WTC11 (cell line): Measurements from ENCODE around the gene SCN4A. TPM values are rescaled to one million over a fixed set of nuclear protein-coding genes. Genes with fewer than 3 reads are reported as not detected.

Experiments used
- ATAC-seq: fragments of 200-7000 bp; cut with Tn5 transposase; 2 replicates; pipeline ENCODE4 v1.10.0; 2021; ENCODE audit warnings: mild to moderate bottlenecking, moderate library complexity
- CTCF ChIA-PET: fragments of 300-600 bp; sonication (Branson Sonifier 250); formaldehyde crosslinking; loops from one replicate; lab custom pipeline; 2021; ENCODE audit warnings: antibody characterized with exemption; lab: Charles Lee
- POLR2A ChIA-PET: fragments of 350-600 bp; sonication (Branson Sonifier 250); formaldehyde crosslinking; loops from one replicate; lab custom pipeline; 2021; ENCODE audit warnings: antibody characterized with exemption; lab: Charles Lee
- DNase-seq: peaks from one replicate; pipeline ENCODE4 v3.0.0; 2021; ENCODE audit warnings: low spot score
- H3K27ac Mint-ChIP-seq: 2 replicates; pipeline ENCODE4 v1.8.0; 2021; ENCODE audit warnings: mixed read lengths
- H3K27me3 Mint-ChIP-seq: 2 replicates; pipeline ENCODE4 v1.8.0; 2021; ENCODE audit warnings: low read depth, mild to moderate bottlenecking, moderate library complexity, mixed read lengths
- H3K36me3 Mint-ChIP-seq: 2 replicates; pipeline ENCODE4 v1.8.0; 2021; ENCODE audit warnings: mixed read lengths
- H3K4me1 Mint-ChIP-seq: 2 replicates; pipeline ENCODE4 v1.8.0; 2022; ENCODE audit warnings: mixed read lengths
- H3K4me3 Mint-ChIP-seq: 2 replicates; pipeline ENCODE4 v1.8.0; 2021; ENCODE audit warnings: mild to moderate bottlenecking, moderate library complexity, mixed read lengths
- H3K9me3 Mint-ChIP-seq: 2 replicates; pipeline ENCODE4 v1.8.0; 2021; ENCODE audit warnings: mixed read lengths
- ARID4B ChIP-seq: sonication (generic); formaldehyde crosslinking; IDR thresholded peaks from 2 replicates; pipeline ENCODE4 v1.8.0; 2023; ENCODE audit warnings: missing genetic modification reagents, mild to moderate bottlenecking, borderline replicate concordance
- IRF2 ChIP-seq: sonication (generic); formaldehyde crosslinking; IDR thresholded peaks from 2 replicates; pipeline ENCODE4 v1.8.0; 2022; ENCODE audit warnings: low read depth, missing genetic modification reagents, borderline replicate concordance
- JUN ChIP-seq: sonication (generic); formaldehyde crosslinking; IDR thresholded peaks from 2 replicates; pipeline ENCODE4 v1.8.0; 2023; ENCODE audit warnings: mild to moderate bottlenecking, missing genetic modification reagents
- MLX ChIP-seq: sonication (generic); formaldehyde crosslinking; IDR thresholded peaks from 2 replicates; pipeline ENCODE4 v1.8.1; 2023; ENCODE audit warnings: mild to moderate bottlenecking, missing genetic modification reagents, moderate library complexity
- MYBL2 ChIP-seq: sonication (generic); formaldehyde crosslinking; IDR thresholded peaks from 2 replicates; pipeline ENCODE4 v1.8.1; 2023; ENCODE audit warnings: mild to moderate bottlenecking, moderate library complexity, missing genetic modification reagents
- NFATC4 ChIP-seq: fragments of 250-450 bp; sonication (Bioruptor Pico); IDR thresholded peaks from 2 replicates; pipeline ENCODE4 v1.9.0; 2021; ENCODE audit warnings: mild to moderate bottlenecking
- NR1H2 ChIP-seq: sonication (generic); formaldehyde crosslinking; IDR thresholded peaks from 2 replicates; pipeline ENCODE4 v1.9.0; 2021; ENCODE audit warnings: mild to moderate bottlenecking, moderate library complexity, missing genetic modification reagents
- NR2C2 ChIP-seq: sonication (generic); formaldehyde crosslinking; IDR thresholded peaks from 2 replicates; pipeline ENCODE4 v1.8.0; 2022; ENCODE audit warnings: mild to moderate bottlenecking, missing genetic modification reagents
- PRDM15 ChIP-seq: sonication (generic); formaldehyde crosslinking; IDR thresholded peaks from 2 replicates; pipeline ENCODE4 v1.8.0; 2022; ENCODE audit warnings: missing genetic modification reagents
- PRRX2 ChIP-seq: fragments of 250-450 bp; sonication (Bioruptor Pico); IDR thresholded peaks from 2 replicates; pipeline ENCODE4 v1.8.0; 2021; ENCODE audit warnings: mild to moderate bottlenecking
- ZMAT4 ChIP-seq: fragments of 250-450 bp; sonication (Bioruptor Pico); IDR thresholded peaks from 2 replicates; pipeline ENCODE4 v1.9.0; 2021; ENCODE audit warnings: mild to moderate bottlenecking
- ZNF281 ChIP-seq: sonication (generic); formaldehyde crosslinking; IDR thresholded peaks from 2 replicates; pipeline ENCODE4 v1.8.0; 2023; ENCODE audit warnings: mild to moderate bottlenecking, missing genetic modification reagents
- ZNF416 ChIP-seq: fragments of 250-450 bp; sonication (Bioruptor Pico); IDR thresholded peaks from 2 replicates; pipeline ENCODE4 v1.9.0; 2021; ENCODE audit warnings: mild to moderate bottlenecking, inconsistent platforms
- ZNF671 ChIP-seq: fragments of 250-450 bp; sonication (Bioruptor Pico); IDR thresholded peaks from 2 replicates; pipeline ENCODE4 v1.8.0; 2021; ENCODE audit warnings: mild to moderate bottlenecking
- ZSCAN18 ChIP-seq: fragments of 250-450 bp; sonication (Bioruptor Pico); IDR thresholded peaks from 2 replicates; pipeline ENCODE4 v2.1.2; 2022; ENCODE audit warnings: mild to moderate bottlenecking, moderate library complexity
- total RNA-seq: library from RNA; stranded (reverse); gene quantifications from 3 replicates; pipeline ENCODE4 v1.2.3, GENCODE V29; 2021
- TF ChIP-seq, protein P1 (sequence below): sonication (generic); formaldehyde crosslinking; IDR thresholded peaks from 2 replicates; pipeline ENCODE4 v1.8.1; 2023; ENCODE audit warnings: mild to moderate bottlenecking, missing genetic modification reagents

The SCN4A gene
- total RNA-seq, 1 experiment from 2014 or later = 5.8 TPM

DNA sequence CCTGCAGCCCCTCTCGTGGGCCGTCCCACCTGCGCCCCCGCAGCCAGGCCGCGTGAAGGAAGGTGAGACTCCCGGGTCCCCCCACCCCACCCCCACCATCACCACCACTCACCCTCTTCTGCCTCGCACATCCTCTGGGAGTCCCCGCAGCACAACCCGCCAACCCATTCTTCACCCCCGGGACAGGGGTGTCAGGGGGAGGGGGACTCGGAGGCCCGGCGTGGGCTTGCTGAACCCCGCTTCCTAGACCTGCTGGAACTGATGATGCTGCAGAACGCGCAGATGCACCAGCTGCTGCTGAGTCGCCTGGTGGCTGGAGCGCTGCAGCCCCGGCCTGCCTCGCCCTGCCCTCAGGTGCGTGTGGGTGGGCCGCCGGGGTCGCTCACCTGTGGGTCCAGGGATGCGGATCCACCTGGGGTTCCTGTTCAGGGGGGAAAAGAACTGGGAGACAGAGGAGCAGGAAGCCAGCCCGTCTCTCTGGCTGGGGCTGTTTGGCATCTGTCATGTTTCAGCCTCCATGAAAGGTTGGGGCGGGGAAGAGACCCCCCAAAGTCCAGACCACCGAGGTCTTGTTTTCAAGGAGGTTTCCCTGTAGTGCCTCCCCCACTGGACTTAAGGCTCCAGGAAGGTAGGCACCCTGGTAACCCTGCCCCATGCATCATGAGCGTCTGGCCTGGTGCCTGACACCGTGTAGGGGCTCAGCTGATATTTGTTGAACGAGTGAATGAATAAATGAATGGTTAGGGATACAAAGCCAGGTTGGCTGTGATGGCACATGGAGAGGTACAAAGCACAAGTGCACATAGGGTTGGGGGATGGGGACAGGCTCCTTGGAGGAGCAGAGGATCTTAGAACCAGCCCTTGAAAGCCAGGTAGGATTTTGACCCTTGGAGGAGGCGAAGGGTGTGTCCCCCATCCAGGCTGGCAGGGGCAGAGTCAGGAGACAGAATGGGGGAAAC is 26.3 kb upstream of the SCN4A start (continued):
- TF ChIP-seq ARID4B (no peak), ZNF671 (CRISPR knock-in tag) (no peak), MLX (CRISPR knock-in tag) (no peak), ZSCAN18 (no peak), IRF2 (no peak), NFATC4 (CRISPR knock-in tag) (no peak), PRRX2 (CRISPR knock-in tag) (no peak)
- TF ChIP-seq, protein P1, sequence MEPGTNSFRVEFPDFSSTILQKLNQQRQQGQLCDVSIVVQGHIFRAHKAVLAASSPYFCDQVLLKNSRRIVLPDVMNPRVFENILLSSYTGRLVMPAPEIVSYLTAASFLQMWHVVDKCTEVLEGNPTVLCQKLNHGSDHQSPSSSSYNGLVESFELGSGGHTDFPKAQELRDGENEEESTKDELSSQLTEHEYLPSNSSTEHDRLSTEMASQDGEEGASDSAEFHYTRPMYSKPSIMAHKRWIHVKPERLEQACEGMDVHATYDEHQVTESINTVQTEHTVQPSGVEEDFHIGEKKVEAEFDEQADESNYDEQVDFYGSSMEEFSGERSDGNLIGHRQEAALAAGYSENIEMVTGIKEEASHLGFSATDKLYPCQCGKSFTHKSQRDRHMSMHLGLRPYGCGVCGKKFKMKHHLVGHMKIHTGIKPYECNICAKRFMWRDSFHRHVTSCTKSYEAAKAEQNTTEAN (CRISPR knock-in tag) = no peak

- CTCF ChIA-PET = interaction anchor here (0.5 to 8.7 kb wide), 15 partner anchors 8 to 135 kb away, joined by 3 to 46 read pairs (median 5); partner anchors contain the start of genes GH1 and GH2
- H3K27ac Mint-ChIP-seq = no peak within 1 kb of the TSS
- POLR2A ChIA-PET = interaction anchor here (1.2 kb wide), 1 partner anchor 132 kb away, joined by 3 read pairs; no protein-coding TSS in a partner anchor
- peaks cover 40% of the 10 kb centered on the region for H3K27me3 Mint-ChIP-seq
- peaks cover 16% of the 10 kb centered on the region for H3K4me1 Mint-ChIP-seq
- H3K36me3 Mint-ChIP-seq = no peaks in the 10 kb centered on the region
- DNase-seq (peak; percentile 82), ATAC-seq (peak; percentile 78)
- H3K4me3 Mint-ChIP-seq = peak within 1 kb of the TSS; percentile 86
- no peaks in the 10 kb centered on the region for H3K9me3 Mint-ChIP-seq
- TF ChIP-seq NR2C2 (CRISPR knock-in tag) (no peak), MLX (CRISPR knock-in tag) (no peak), PRDM15 (CRISPR knock-in tag) (no peak), ZNF281 (CRISPR knock-in tag) (no peak), ZMAT4 (no peak), MYBL2 (CRISPR knock-in tag) (peak; percentile 28), ZNF416 (CRISPR knock-in tag) (no peak), JUN (no peak), NR1H2 (CRISPR knock-in tag) (no peak)
Measured at GRCh38 chr17:63998050-63998720, 25.5 kb upstream of the SCN4A start, which contains the start of gene PRR29. TSS of gene PRR29 (plus strand) at chr17:63998351. CDS start at chr17:63998365, 14 bp downstream.
